SU-DHL-6 (cell line): ENCODE results near the gene ECHS1.

Experiments
- H2AFZ ChIP-seq: fragments of 200-600 bp; sonication (generic); 2 replicates; pipeline ENCODE4 v1.6.1; 2014; ENCODE audit warnings: low read depth, mild to moderate bottlenecking, moderate library complexity, mixed read lengths, antibody characterized with exemption, low read length; ENCODE audit not compliant: severe bottlenecking
- H3F3A ChIP-seq: fragments of 200-600 bp; shearing (Covaris generic); 2 replicates; pipeline ENCODE4 v1.6.0; 2016; ENCODE audit warnings: antibody characterized with exemption, mild to moderate bottlenecking; ENCODE audit not compliant: insufficient read depth
- H3K27ac ChIP-seq: fragments of 200-600 bp; sonication (generic); 2 replicates; pipeline ENCODE4 v1.5.1; 2016; ENCODE audit warnings: low read depth, mild to moderate bottlenecking, low read length, moderate library complexity, mixed read lengths
- H3K27me3 ChIP-seq: fragments of 200-600 bp; sonication (generic), shearing (Covaris generic); 2 replicates; pipeline ENCODE4 v1.6.0; 2014; ENCODE audit warnings: mild to moderate bottlenecking, low read length
- H3K36me3 ChIP-seq: fragments of 200-600 bp; sonication (generic); 2 replicates; pipeline ENCODE4 v1.6.1; 2014; ENCODE audit warnings: mild to moderate bottlenecking, low read length, mixed read lengths
- H3K4me2 ChIP-seq: fragments of 300-600, 200-600 bp; shearing (Covaris generic), sonication (generic); 2 replicates; pipeline ENCODE4 v1.6.0; 2014; ENCODE audit warnings: low read length, low read depth, mild to moderate bottlenecking; ENCODE audit not compliant: poor library complexity, severe bottlenecking
- H3K4me3 ChIP-seq: fragments of 200-600 bp; sonication (generic); 2 replicates; pipeline ENCODE4 v1.5.1; 2014; ENCODE audit warnings: antibody characterized with exemption, low read length, mild to moderate bottlenecking, mixed read lengths; ENCODE audit not compliant: insufficient read depth, poor library complexity, severe bottlenecking
- H3K79me2 ChIP-seq: fragments of 200-600 bp; sonication (generic); 2 replicates; pipeline ENCODE4 v1.6.1; 2014; ENCODE audit warnings: mild to moderate bottlenecking, low read length, moderate library complexity; ENCODE audit not compliant: insufficient read depth
- H3K9ac ChIP-seq: fragments of 200-600 bp; sonication (generic); 2 replicates; pipeline ENCODE4 v1.7.0; 2014; ENCODE audit warnings: mild to moderate bottlenecking, low read length
- H3K9me2 ChIP-seq: fragments of 200-600 bp; sonication (generic); replicated peaks from 2 replicates; pipeline ENCODE4 v1.6.1; 2014; ENCODE audit warnings: low read length; ENCODE audit not compliant: insufficient read depth
- H3K9me3 ChIP-seq: fragments of 200-600 bp; sonication (generic); 2 replicates; pipeline ENCODE4 v1.6.1; 2014; ENCODE audit warnings: low read length, mixed read lengths; ENCODE audit not compliant: insufficient read depth
- H4K20me1 ChIP-seq: fragments of 200-600 bp; sonication (generic); 2 replicates; pipeline ENCODE4 v1.6.1; 2014; ENCODE audit warnings: low read depth, mild to moderate bottlenecking, antibody characterized with exemption, low read length, moderate library complexity, mixed read lengths
- EZH2phosphoT487 ChIP-seq: fragments of 200-600 bp; sonication (generic), shearing (Covaris generic); conservative IDR thresholded peaks from 2 replicates; pipeline ENCODE4 v1.6.1; 2018; ENCODE audit warnings: mild to moderate bottlenecking, antibody characterized with exemption, low read length, moderate library complexity, mixed read lengths
- TF ChIP-seq, protein P1 (sequence below): fragments of 200-600 bp; sonication (generic); IDR thresholded peaks from one replicate; pipeline ENCODE4 v1.5.1; 2017; ENCODE audit warnings: antibody characterized with exemption, mild to moderate bottlenecking, low read length, moderate library complexity; ENCODE audit not compliant: insufficient read depth, poor library complexity, severe bottlenecking

The ECHS1 gene

GRCh38 chr10:133373174-133374090, at the start of gene ECHS1:
Gene ECHS1 (minus strand): TSS chr10:133373354. CDS start chr10:133373333, 21 bp downstream.
- H3F3A ChIP-seq = peaks cover 5% of the 10 kb centered on the region
- TF ChIP-seq, protein P1, sequence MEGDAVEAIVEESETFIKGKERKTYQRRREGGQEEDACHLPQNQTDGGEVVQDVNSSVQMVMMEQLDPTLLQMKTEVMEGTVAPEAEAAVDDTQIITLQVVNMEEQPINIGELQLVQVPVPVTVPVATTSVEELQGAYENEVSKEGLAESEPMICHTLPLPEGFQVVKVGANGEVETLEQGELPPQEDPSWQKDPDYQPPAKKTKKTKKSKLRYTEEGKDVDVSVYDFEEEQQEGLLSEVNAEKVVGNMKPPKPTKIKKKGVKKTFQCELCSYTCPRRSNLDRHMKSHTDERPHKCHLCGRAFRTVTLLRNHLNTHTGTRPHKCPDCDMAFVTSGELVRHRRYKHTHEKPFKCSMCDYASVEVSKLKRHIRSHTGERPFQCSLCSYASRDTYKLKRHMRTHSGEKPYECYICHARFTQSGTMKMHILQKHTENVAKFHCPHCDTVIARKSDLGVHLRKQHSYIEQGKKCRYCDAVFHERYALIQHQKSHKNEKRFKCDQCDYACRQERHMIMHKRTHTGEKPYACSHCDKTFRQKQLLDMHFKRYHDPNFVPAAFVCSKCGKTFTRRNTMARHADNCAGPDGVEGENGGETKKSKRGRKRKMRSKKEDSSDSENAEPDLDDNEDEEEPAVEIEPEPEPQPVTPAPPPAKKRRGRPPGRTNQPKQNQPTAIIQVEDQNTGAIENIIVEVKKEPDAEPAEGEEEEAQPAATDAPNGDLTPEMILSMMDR = no peak
- no peak for TF ChIP-seq EZH2phosphoT487
- H3K9me2 ChIP-seq = no peaks in the 10 kb centered on the region
- no peak within 1 kb of the TSS for H3K27ac ChIP-seq
- H3K36me3 ChIP-seq = no peaks in the 10 kb centered on the region
- H3K9me3 ChIP-seq = no peaks in the 10 kb centered on the region
- no peaks in the 10 kb centered on the region for H4K20me1 ChIP-seq
- peak within 1 kb of the TSS; percentile 66 for H3K9ac ChIP-seq
- H2AFZ ChIP-seq = peak within 1 kb of the TSS; percentile 62
- H3K4me2 ChIP-seq = peak within 1 kb of the TSS; percentile 66
- peak within 1 kb of the TSS; percentile 86 for H3K4me3 ChIP-seq
- no peaks in the 10 kb centered on the region for H3K27me3 ChIP-seq
- H3K79me2 ChIP-seq = no peaks in the 10 kb centered on the region

DNA sequence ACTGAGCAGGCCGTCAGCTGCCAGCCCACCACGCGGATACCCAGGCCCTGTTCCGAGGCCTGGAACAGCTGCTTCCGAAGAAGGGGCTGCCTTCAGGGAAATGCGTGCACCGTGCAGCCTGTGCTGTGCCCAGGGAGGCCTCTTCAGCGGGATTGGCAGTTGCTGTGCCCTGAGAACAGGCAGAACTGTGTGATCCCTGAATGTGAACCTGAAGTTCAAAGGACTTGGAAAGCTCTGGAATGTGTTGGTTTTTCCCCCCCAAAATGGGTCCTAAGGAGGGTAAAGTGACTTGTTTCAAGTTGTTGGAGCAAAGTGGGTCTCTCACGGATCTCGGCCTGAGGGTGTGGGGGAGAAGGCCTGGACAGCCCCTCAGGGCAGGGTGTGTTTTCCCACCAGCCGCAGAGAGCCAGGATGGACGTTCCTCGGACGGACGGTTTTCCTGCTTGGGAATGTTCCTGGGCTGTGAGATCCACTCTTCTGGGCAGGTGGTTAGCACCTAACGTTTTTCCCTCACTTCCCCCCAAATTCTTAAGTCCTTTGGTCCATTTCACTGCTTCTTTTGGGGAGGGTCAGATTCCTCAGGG, 49.2 kb upstream of the ECHS1 start:
- no peak overlapping the region for H3K4me3 ChIP-seq
- H3K9me3 ChIP-seq = no peaks in the 10 kb centered on the region
- H3K27ac ChIP-seq = no peak overlapping the region
- H3K27me3 ChIP-seq = no peaks in the 10 kb centered on the region
- no peak overlapping the region for H2AFZ ChIP-seq
- no peak overlapping the region for H3K4me2 ChIP-seq
- no peak overlapping the region for H3K9ac ChIP-seq
- no peaks in the 10 kb centered on the region for H3K36me3 ChIP-seq
- no peaks in the 10 kb centered on the region for H3K9me2 ChIP-seq
- no peaks in the 10 kb centered on the region for H4K20me1 ChIP-seq
- no peaks in the 10 kb centered on the region for H3F3A ChIP-seq
- no peaks in the 10 kb centered on the region for H3K79me2 ChIP-seq
- no peak for TF ChIP-seq EZH2phosphoT487
- TF ChIP-seq, protein P1 = no peak

DNA sequence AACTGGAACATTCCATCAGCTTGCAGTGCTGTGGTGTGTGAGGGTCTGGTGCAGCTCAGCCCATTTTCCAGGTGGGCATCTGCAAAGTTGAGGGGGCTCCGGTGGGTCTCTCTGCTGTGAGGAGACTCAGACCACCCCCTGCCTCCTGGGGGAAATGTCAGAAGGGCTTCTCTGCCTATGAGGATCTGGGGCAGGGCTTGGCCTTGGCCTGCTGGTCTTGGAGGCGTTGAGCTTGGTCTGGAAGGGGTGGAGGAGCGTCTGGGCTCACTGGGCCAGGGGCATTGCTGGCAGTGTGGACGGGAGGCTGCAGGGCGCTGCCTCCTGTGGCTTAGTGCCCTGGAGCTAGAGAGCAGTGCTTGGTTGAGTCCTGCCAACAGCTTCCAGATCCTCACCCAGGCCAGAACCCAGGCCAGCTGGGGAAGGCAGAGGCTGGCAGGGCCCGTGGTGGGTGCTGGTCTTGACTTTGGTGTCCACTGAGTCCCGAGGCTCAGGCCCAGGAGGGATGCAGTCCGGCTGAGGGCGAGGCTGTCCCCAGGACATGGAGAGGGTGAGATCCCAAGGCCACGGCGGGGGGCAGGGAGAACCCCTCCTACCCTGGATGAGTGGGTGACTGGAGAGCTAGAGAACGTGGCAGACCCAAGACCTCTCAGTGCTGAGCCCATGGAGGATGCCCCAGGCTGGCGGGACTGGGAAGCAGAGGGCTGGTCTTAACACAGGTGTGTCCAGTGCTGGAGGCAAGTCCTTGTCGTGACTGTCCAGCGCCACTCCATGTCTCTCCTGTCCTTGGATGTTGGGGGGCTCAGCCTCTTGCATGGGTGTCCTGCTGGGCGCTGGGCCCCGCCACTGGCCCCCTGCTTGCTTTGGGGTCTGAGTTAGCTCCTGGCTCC, 48.4 kb upstream of the ECHS1 start:
- Histone ChIP-seq H3K36me3 (no peaks in the 10 kb centered on the region), H3K9me3 (no peaks in the 10 kb centered on the region), H3K27me3 (no peaks in the 10 kb centered on the region)

More for the DNA sequence above, 48.4 kb upstream of the ECHS1 start:
- H3K9me2 ChIP-seq = no peaks in the 10 kb centered on the region
- TF ChIP-seq, protein P1 = no peak
- TF ChIP-seq EZH2phosphoT487 = no peak
- no peak overlapping the region for H2AFZ ChIP-seq
- no peak overlapping the region for H3K9ac ChIP-seq
- H3F3A ChIP-seq = no peaks in the 10 kb centered on the region
- H4K20me1 ChIP-seq = no peaks in the 10 kb centered on the region
- no peak overlapping the region for H3K4me3 ChIP-seq
- H3K27ac ChIP-seq = no peak overlapping the region
- no peak overlapping the region for H3K4me2 ChIP-seq
- H3K79me2 ChIP-seq = no peaks in the 10 kb centered on the region
